ENCODE data around the gene ODC1.

The ODC1 gene

GRCh38 chr2:10407841-10408648 lies 40.1 kb downstream of the ODC1 start:
- H3K36me3 ChIP-seq (ENCODE audit: insufficient read depth) = no peaks in the 10 kb centered on the region
- no peak for TF ChIP-seq CTCF (conservative IDR thresholded peaks at IDR 0.05; ENCODE audit: low read depth, low read length)
- peak overlapping the region; percentile 47; the same call in 1 of the 2 replicates for H3K9ac ChIP-seq
- H4K20me1 ChIP-seq (ENCODE audit: insufficient read depth) = no peaks in the 10 kb centered on the region
- H3K4me2 ChIP-seq = peak overlapping the region; percentile 95
- H3K79me2 ChIP-seq (ENCODE audit: insufficient read depth, low read depth) = no peaks in the 10 kb centered on the region
- H3K4me1 ChIP-seq (ENCODE audit: low read depth, poor library complexity, severe bottlenecking) = peaks cover 33% of the 10 kb centered on the region
- peak overlapping the region; percentile 54 for H3K27ac ChIP-seq
- peak overlapping the region; percentile 61 for H3K4me3 ChIP-seq (IDR thresholded peaks at IDR 0.05; ENCODE audit: insufficient read depth, low read depth, low read length)
- H3K27me3 ChIP-seq (ENCODE audit: insufficient read depth, low read depth) = no peaks in the 10 kb centered on the region
- H2AFZ ChIP-seq (ENCODE audit: low read depth) = peak overlapping the region; percentile 53; the same call in 1 of the 2 replicates

GRCh38 chr2:10407432-10407831 lies 40.7 kb downstream of the ODC1 start:
- Histone ChIP-seq H3K9ac (no peak overlapping the region), H3K4me3 (IDR thresholded peaks at IDR 0.05; ENCODE audit: insufficient read depth, low read depth, low read length) (no peak overlapping the region), H4K20me1 (ENCODE audit: insufficient read depth) (no peaks in the 10 kb centered on the region), H3K4me2 (peak overlapping the region; percentile 95; the same call in 1 of the 2 replicates), H2AFZ (ENCODE audit: low read depth) (no peak overlapping the region), H3K27ac (no peak overlapping the region), H3K36me3 (ENCODE audit: insufficient read depth) (no peaks in the 10 kb centered on the region), H3K79me2 (ENCODE audit: insufficient read depth, low read depth) (no peaks in the 10 kb centered on the region), H3K4me1 (ENCODE audit: low read depth, poor library complexity, severe bottlenecking) (peaks cover 33% of the 10 kb centered on the region), H3K27me3 (ENCODE audit: insufficient read depth, low read depth) (no peaks in the 10 kb centered on the region)
- TF ChIP-seq CTCF (conservative IDR thresholded peaks at IDR 0.05; ENCODE audit: low read depth, low read length) = no peak

GRCh38 chr2:10406491-10407188 lies 41.5 kb downstream of the ODC1 start:
- Histone ChIP-seq H3K27ac (no peak overlapping the region), H3K9ac (no peak overlapping the region), H3K79me2 (ENCODE audit: insufficient read depth, low read depth) (no peaks in the 10 kb centered on the region), H3K36me3 (ENCODE audit: insufficient read depth) (no peaks in the 10 kb centered on the region), H3K4me2 (no peak overlapping the region), H4K20me1 (ENCODE audit: insufficient read depth) (no peaks in the 10 kb centered on the region), H3K27me3 (ENCODE audit: insufficient read depth, low read depth) (no peaks in the 10 kb centered on the region), H3K4me3 (IDR thresholded peaks at IDR 0.05; ENCODE audit: insufficient read depth, low read depth, low read length) (no peak overlapping the region), H3K4me1 (ENCODE audit: low read depth, poor library complexity, severe bottlenecking) (peaks cover 33% of the 10 kb centered on the region), H2AFZ (ENCODE audit: low read depth) (no peak overlapping the region)
- TF ChIP-seq CTCF (conservative IDR thresholded peaks at IDR 0.05; ENCODE audit: low read depth, low read length) = no peak

GRCh38 chr2:10406016-10406415 lies 42.1 kb downstream of the ODC1 start:
- TF ChIP-seq CTCF (conservative IDR thresholded peaks at IDR 0.05; ENCODE audit: low read depth, low read length) = no peak
- H3K79me2 ChIP-seq (ENCODE audit: insufficient read depth, low read depth) = no peaks in the 10 kb centered on the region
- H3K4me3 ChIP-seq (IDR thresholded peaks at IDR 0.05; ENCODE audit: insufficient read depth, low read depth, low read length) = no peak overlapping the region
- H3K4me1 ChIP-seq (ENCODE audit: low read depth, poor library complexity, severe bottlenecking) = peaks cover 35% of the 10 kb centered on the region
- H3K9ac ChIP-seq = no peak overlapping the region
- no peaks in the 10 kb centered on the region for H3K27me3 ChIP-seq (ENCODE audit: insufficient read depth, low read depth)
- no peaks in the 10 kb centered on the region for H4K20me1 ChIP-seq (ENCODE audit: insufficient read depth)
- H3K27ac ChIP-seq = no peak overlapping the region
- H2AFZ ChIP-seq (ENCODE audit: low read depth) = no peak overlapping the region
- no peaks in the 10 kb centered on the region for H3K36me3 ChIP-seq (ENCODE audit: insufficient read depth)
- H3K4me2 ChIP-seq = no peak overlapping the region
